ENCODE measurements around the gene LRRC26. TPM values are rescaled to one million over a fixed set of nuclear protein-coding genes. Genes with fewer than 3 reads are reported as not detected.

LRRC26 gene
- polyA plus RNA-seq, 1 experiment: not detected

DNA sequence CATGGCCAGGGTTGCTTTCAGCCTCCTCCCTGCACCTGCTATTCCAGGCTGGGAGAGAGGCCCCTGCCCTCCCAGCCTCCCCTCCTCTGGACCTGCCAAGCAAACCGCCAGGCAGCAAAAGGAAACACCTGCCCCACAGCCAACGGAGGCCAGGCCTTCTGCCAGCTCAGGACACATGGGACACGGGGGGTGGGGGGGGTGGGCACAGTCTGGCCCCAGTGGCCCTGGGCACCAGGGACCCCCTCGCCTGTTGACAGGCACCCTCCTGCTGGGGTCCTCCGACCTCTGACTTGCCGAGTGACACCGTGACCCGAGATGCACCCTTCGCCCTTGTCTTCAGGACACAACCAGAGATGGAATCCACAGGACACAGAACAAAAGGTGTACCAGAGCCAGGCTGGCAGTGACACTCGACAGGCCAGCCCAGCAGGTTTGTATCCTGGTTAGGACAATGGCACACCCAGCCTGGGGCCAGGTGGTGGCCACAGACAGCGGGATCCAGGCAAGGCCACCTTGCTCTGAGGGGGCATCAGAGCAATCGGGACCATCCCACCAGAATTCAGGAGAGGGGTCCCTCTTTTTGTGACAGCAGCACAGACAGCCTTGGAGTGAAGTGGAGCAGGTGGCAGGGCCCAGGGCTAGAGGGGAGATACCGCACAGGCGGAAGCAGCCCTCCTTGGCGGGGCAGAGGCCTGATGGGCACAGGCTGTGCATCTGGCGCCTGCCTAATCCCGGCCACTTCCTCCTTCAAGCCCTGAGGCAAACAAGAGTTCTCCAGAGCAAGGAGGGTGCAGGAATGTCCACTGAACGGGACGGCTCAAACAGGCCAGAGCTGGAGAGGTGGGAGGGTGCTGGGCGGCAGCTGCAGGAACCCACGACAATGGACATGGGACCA is 3.3 kb upstream of the LRRC26 start:
- Histone ChIP-seq H3K27ac (ENCODE audit: low read depth, low read length) (no peak overlapping the region), H3K4me3 (ENCODE audit: low read depth, low read length) (no peak overlapping the region), H3K27me3 (ENCODE audit: control insufficient read depth, insufficient read depth, low read length) (peaks cover 32% of the 10 kb centered on the region), H3K9me3 (ENCODE audit: control insufficient read depth, insufficient read depth, low read length) (no peaks in the 10 kb centered on the region; the same call in 1 of the 2 replicates)
- DNase-seq (ENCODE audit: low read depth, low spot score): no peak
- ChIA-PET POLR2A (interaction anchor here (2.0 kb wide), 1 partner anchor 44 kb away, joined by 4 read pairs; no protein-coding TSS in a partner anchor), CTCF (interaction anchor here (0.6 kb wide), 1 partner anchor 348 kb away, joined by 3 read pairs; no protein-coding TSS in a partner anchor)
- TF ChIP-seq, protein P1, sequence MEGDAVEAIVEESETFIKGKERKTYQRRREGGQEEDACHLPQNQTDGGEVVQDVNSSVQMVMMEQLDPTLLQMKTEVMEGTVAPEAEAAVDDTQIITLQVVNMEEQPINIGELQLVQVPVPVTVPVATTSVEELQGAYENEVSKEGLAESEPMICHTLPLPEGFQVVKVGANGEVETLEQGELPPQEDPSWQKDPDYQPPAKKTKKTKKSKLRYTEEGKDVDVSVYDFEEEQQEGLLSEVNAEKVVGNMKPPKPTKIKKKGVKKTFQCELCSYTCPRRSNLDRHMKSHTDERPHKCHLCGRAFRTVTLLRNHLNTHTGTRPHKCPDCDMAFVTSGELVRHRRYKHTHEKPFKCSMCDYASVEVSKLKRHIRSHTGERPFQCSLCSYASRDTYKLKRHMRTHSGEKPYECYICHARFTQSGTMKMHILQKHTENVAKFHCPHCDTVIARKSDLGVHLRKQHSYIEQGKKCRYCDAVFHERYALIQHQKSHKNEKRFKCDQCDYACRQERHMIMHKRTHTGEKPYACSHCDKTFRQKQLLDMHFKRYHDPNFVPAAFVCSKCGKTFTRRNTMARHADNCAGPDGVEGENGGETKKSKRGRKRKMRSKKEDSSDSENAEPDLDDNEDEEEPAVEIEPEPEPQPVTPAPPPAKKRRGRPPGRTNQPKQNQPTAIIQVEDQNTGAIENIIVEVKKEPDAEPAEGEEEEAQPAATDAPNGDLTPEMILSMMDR (IDR thresholded peaks at IDR 0.05; ENCODE audit: low read depth, low read length): no peak

- ChIA-PET CTCF (no interaction called here), POLR2A (interaction anchor here (0.6 kb wide), 1 partner anchor 69 kb away, joined by 3 read pairs; the partner anchor contains the start of gene TUBB4B)
- DNase-seq (ENCODE audit: low read depth, low spot score): no peak
- Histone ChIP-seq H3K9me3 (ENCODE audit: control insufficient read depth, insufficient read depth, low read length) (no peaks in the 10 kb centered on the region; the same call in 1 of the 2 replicates), H3K27me3 (ENCODE audit: control insufficient read depth, insufficient read depth, low read length) (peaks cover 45% of the 10 kb centered on the region), H3K27ac (ENCODE audit: low read depth, low read length) (no peak overlapping the region), H3K4me3 (ENCODE audit: low read depth, low read length) (no peak overlapping the region)
- TF ChIP-seq, protein P1 (IDR thresholded peaks at IDR 0.05; ENCODE audit: low read depth, low read length): no peak
Measured at GRCh38 chr9:137171149-137171900, 1.5 kb upstream of the LRRC26 start.

DNA sequence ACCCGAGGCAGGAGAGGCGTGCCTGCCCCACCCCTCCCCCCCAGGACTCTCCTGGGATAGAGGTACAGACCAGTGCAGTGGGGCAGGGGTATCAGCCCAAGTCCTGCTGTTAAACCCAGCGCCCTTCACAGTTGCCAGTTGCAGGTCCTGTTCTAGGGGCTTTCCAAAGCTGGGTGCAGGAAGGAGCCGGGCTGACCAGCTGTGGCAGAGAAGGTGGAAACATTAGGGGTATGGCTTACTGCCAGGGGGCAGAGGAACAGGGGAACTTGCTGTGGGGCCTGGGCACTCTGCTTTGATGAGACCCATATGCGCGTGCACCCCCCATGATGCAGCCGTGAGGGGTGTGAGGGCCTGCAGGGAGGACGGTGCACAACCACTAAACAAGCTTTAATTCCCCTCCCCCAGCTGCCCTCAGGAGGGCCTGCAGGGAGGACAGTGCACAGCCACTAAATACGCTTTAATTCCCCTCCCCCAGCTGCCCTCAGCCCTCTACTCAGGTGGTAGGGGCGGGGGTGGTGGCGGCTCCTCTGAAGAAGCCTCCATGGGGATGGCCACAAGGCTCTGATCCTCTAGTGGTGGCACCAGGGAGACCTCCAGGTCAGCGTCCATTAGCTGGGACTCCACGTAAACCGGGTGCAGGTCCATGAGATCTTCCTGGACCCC is 766 bp upstream of the LRRC26 start:
- TF ChIP-seq, protein P1 (IDR thresholded peaks at IDR 0.05; ENCODE audit: low read depth, low read length): no peak
- H3K27me3 ChIP-seq (ENCODE audit: control insufficient read depth, insufficient read depth, low read length): peaks cover 52% of the 10 kb centered on the region
- POLR2A ChIA-PET: interaction anchor here (0.6 kb wide), 1 partner anchor 70 kb away, joined by 3 read pairs; the partner anchor contains the start of gene TUBB4B
- no peak overlapping the region for H3K27ac ChIP-seq (ENCODE audit: low read depth, low read length)
- no peaks in the 10 kb centered on the region; the same call in 1 of the 2 replicates for H3K9me3 ChIP-seq (ENCODE audit: control insufficient read depth, insufficient read depth, low read length)
- CTCF ChIA-PET: no interaction called here
- DNase-seq (ENCODE audit: low read depth, low spot score): no peak
- no peak overlapping the region for H3K4me3 ChIP-seq (ENCODE audit: low read depth, low read length)

DNA sequence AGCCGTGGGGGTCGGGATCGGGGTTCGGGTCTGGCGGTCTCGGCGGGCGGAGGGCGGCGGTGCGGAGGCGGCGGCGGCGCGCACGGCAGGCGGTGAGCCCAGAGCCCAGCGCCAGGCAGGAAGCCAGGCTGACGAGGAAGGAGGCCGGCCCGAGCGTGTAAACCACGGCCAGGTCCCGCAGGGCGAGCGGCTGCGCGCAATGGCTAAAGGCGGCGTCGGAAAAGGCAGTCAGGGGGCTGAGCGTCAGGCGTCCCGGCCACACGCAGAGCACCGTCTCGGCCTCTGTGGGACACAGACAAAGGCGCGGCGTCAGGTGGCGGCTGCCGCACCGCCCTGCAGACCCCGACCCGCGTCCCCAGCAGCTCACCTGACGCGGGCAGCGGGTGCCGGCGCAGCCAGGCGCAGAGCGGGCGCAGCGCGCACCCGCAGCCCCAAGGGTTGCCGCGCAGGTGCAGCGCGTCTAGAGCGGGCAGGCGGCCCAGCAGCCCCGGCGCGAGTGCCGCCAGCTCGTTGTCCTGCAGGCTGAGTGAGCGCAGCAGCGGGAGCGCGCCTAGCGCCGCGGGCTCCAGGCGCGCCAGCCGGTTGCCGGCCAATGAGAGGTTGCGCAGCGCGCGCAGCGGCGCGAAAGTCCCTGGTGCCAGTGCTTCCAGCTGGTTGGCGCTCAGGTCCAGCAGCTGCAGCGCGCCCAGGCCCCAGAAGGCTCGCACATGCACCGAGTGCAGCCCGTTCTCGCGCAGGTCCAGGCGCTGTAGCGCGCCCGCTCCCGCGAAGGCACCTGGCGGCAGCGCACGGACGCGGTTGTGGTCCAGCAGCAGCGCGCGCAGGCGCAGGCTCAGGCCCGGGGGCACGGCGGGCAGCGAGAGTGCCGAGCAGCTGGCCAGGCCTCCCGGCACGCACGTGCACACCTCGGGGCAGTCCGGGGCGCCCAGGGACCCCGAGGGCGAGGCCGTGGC is 671 bp downstream of the LRRC26 start:
- DNase-seq (ENCODE audit: low read depth, low spot score): no peak
- Histone ChIP-seq H3K27me3 (ENCODE audit: control insufficient read depth, insufficient read depth, low read length) (peaks cover 62% of the 10 kb centered on the region), H3K4me3 (ENCODE audit: low read depth, low read length) (no peak overlapping the region), H3K9me3 (ENCODE audit: control insufficient read depth, insufficient read depth, low read length) (peaks cover 3% of the 10 kb centered on the region; the same call in 1 of the 2 replicates), H3K27ac (ENCODE audit: low read depth, low read length) (no peak overlapping the region)
- TF ChIP-seq, protein P1 (IDR thresholded peaks at IDR 0.05; ENCODE audit: low read depth, low read length): no peak
- ChIA-PET POLR2A (interaction anchor here (1.1 kb wide), 1 partner anchor 43 kb away, joined by 5 read pairs; no protein-coding TSS in a partner anchor), CTCF (no interaction called here)
